HepG2 (cell line): ENCODE results near the gene PRKCE. TPM values are rescaled to one million over a fixed set of nuclear protein-coding genes. Genes with fewer than 3 reads are reported as not detected.

Source experiments
- FOXC1 ChIP-seq: sonication (generic); formaldehyde crosslinking; IDR thresholded peaks from 2 replicates; pipeline ENCODE4 v1.8.0; 2022; ENCODE audit warnings: mild to moderate bottlenecking, missing genetic modification reagents, borderline replicate concordance
- HNF4A ChIP-seq: sonication (generic); formaldehyde crosslinking; IDR thresholded peaks from 2 replicates; pipeline ENCODE4 v1.4.0; 2020; ENCODE audit warnings: missing genetic modification reagents
- LCORL ChIP-seq, 2 experiments: fragments of 450-650 bp in 1 of 2; sonication (generic) in 1 of 2; formaldehyde crosslinking in 1 of 2; IDR thresholded peaks; 2 replicates each; pipeline versions ENCODE4 v1.5.0 to v1.6.1; 2017 to 2020; ENCODE audit warnings: antibody characterized with exemption in 1 of 2, missing genetic modification reagents in 1 of 2
- MBD4 ChIP-seq: IDR thresholded peaks from 2 replicates; pipeline ENCODE4 v1.6.1; 2012; ENCODE audit warnings: low read length, inconsistent platforms, borderline replicate concordance
- NR2F2 ChIP-seq: IDR thresholded peaks from 2 replicates; pipeline ENCODE4 v1.6.1; 2012; ENCODE audit warnings: low read depth, inconsistent platforms, borderline replicate concordance
- RBM39 ChIP-seq: fragments of 200-400 bp; formaldehyde crosslinking; IDR thresholded peaks from one replicate; pipeline ENCODE4 v1.6.1; 2018; ENCODE audit warnings: antibody characterized with exemption, mild to moderate bottlenecking, low read depth, low read length; ENCODE audit not compliant: poor library complexity, severe bottlenecking
- SMC3 ChIP-seq: IDR thresholded peaks from 2 replicates; pipeline ENCODE4 v1.6.1; 2011; ENCODE audit warnings: low read length, improper control_type of control experiment
- STAG1 ChIP-seq: sonication (generic); formaldehyde crosslinking; IDR thresholded peaks from 2 replicates; pipeline ENCODE4 v1.4.0; 2020; ENCODE audit warnings: missing genetic modification reagents
- TEAD3 ChIP-seq: optimal IDR thresholded peaks from 2 replicates; pipeline ENCODE3; 2016; ENCODE audit warnings: borderline replicate concordance
- TRIM24 ChIP-seq: sonication (generic); formaldehyde crosslinking; IDR thresholded peaks from 2 replicates; pipeline ENCODE4 v1.8.0; 2022; ENCODE audit warnings: mild to moderate bottlenecking, missing genetic modification reagents
- U2AF2 ChIP-seq: fragments of 200-400 bp; formaldehyde crosslinking; IDR thresholded peaks from 2 replicates; pipeline ENCODE4 v1.6.1; 2017; ENCODE audit warnings: low read depth, mild to moderate bottlenecking, low read length
- ZBTB2 ChIP-seq: sonication (generic); formaldehyde crosslinking; IDR thresholded peaks from 2 replicates; pipeline ENCODE4 v1.8.0; 2022; ENCODE audit warnings: low read depth, missing genetic modification reagents
- ZBTB33 ChIP-seq: sonication (generic); formaldehyde crosslinking; IDR thresholded peaks from 2 replicates; pipeline ENCODE4 v1.4.0; 2020; ENCODE audit warnings: missing genetic modification reagents
- ZKSCAN5 ChIP-seq: sonication (generic); formaldehyde crosslinking; IDR thresholded peaks from 2 replicates; pipeline ENCODE4 v1.5.1; 2020; ENCODE audit warnings: mild to moderate bottlenecking, missing genetic modification reagents
- ZMAT3 ChIP-seq: sonication (generic); formaldehyde crosslinking; conservative IDR thresholded peaks from 2 replicates; pipeline ENCODE4 v1.7.0; 2021; ENCODE audit warnings: missing genetic modification reagents
- ZNF234 ChIP-seq: sonication (generic); formaldehyde crosslinking; conservative IDR thresholded peaks from 2 replicates; pipeline ENCODE4 v1.5.1; 2020; ENCODE audit warnings: mild to moderate bottlenecking, missing genetic modification reagents
- ZNF382 ChIP-seq: sonication (generic); formaldehyde crosslinking; IDR thresholded peaks from 2 replicates; pipeline ENCODE4 v1.5.0; 2020; ENCODE audit warnings: missing genetic modification reagents, mild to moderate bottlenecking, borderline replicate concordance
- ZNF557 ChIP-seq: sonication (generic); formaldehyde crosslinking; IDR thresholded peaks from 2 replicates; pipeline ENCODE4 v1.4.0; 2020; ENCODE audit warnings: missing genetic modification reagents
- ZNF672 ChIP-seq: sonication (generic); formaldehyde crosslinking; IDR thresholded peaks from 2 replicates; pipeline ENCODE4 v1.8.1; 2022; ENCODE audit warnings: missing genetic modification reagents
- ZNF709 ChIP-seq: sonication (generic); formaldehyde crosslinking; IDR thresholded peaks from 2 replicates; pipeline ENCODE4 v1.5.0; 2020; ENCODE audit warnings: mild to moderate bottlenecking, missing genetic modification reagents
- ZNF839 ChIP-seq: sonication (generic); formaldehyde crosslinking; IDR thresholded peaks from 2 replicates; pipeline ENCODE4 v1.4.0; 2020; ENCODE audit warnings: missing genetic modification reagents, mild to moderate bottlenecking, borderline replicate concordance
- ZNF841 ChIP-seq: sonication (generic); formaldehyde crosslinking; IDR thresholded peaks from 2 replicates; pipeline ENCODE4 v1.8.1; 2023; ENCODE audit warnings: missing genetic modification reagents, borderline replicate concordance
- polyA plus RNA-seq, 8 experiments: library from polyadenylated mRNA; depleted of rRNA in 3 of 8; stranded (reverse) in 7 of 8; unstranded in 1 of 8; fragments of >200 nt; fragmentation: Illumina TruSeq in 4 of 8; extraction: Trizol in 4 of 8; gene quantifications; 2 replicates each; pipeline versions ENCODE4 v1.2.1 to v1.2.3, GENCODE V29; 2011 to 2016; ENCODE audit warnings: low read depth in 4 of 8, missing spikeins in 1 of 8, mixed read lengths in 1 of 8; ENCODE audit not compliant: insufficient read depth in 1 of 8
- total RNA-seq, 5 experiments: library from RNA; depleted of rRNA; stranded (reverse); fragments of >200 nt; fragmentation: Illumina TruSeq; extraction: Trizol; gene quantifications; 2 replicates each; pipeline ENCODE4 v1.2.3, GENCODE V29; 2016; ENCODE audit warnings: low read depth in 1 of 5
- TF ChIP-seq, protein P1 (sequence below): sonication (generic); formaldehyde crosslinking; IDR thresholded peaks from 2 replicates; pipeline ENCODE4 v1.4.0; 2020; ENCODE audit warnings: missing genetic modification reagents, borderline replicate concordance

Gene PRKCE
- total and polyA plus RNA-seq, 2 of the 13 experiments (the other 11 are each of a cell fraction or from before 2014, with no cell fraction given) = 1.0 to 3.9 TPM

DNA sequence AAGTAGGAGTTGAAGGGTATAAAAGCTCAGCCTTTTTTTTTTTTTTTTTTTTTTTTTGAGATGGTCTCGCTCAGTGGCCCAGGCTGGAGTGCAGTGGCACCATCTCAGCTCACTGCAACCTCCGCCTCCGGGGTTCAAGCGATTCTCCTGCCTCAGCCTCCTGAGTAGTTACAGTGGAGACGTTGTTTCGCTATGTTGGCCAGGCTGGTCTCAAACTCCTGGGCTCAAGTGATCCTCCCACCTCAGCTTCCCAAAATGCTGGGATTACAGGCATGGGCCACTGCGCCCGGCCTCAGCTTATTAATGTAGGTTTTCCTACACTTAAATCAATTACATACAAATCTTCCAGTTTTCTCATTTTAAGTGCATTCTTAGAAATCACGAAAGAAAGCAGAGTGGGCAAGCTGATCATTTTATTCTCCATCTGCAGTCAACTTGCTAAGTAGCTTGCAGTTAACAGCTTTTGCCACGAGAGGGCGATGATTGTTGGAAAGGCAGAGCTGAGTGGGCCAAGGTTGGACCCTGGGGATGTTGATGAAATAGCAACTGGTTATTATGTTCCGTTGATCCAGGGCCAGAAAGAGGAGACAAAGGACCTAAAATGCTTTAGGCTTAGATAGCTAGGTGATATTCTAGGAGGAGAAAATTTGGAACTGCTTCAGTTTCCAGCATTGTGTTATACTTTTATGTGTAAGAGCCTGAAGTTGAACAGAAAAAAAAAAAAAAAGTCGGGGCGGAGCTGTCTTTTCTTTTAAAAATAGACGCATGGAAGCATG lies 411.4 kb downstream of the PRKCE start (continued):
- TF ChIP-seq ZBTB2 (CRISPR knock-in tag) (no peak), TEAD3 (peak; percentile 61), ZNF672 (CRISPR knock-in tag) (no peak), ZNF557 (CRISPR knock-in tag) (no peak), ZNF709 (no peak), STAG1 (CRISPR knock-in tag) (peak; percentile 93), ZKSCAN5 (no peak), ZNF841 (no peak), TRIM24 (CRISPR knock-in tag) (no peak), MBD4 (no peak), ZNF839 (no peak), RBM39 (no peak), NR2F2 (no peak), ZBTB33 (CRISPR knock-in tag) (no peak), ZMAT3 (CRISPR knock-in tag) (no peak), SMC3 (peak; percentile 99), U2AF2 (no peak), HNF4A (CRISPR knock-in tag) (no peak; the same call in 1 of the 2 replicates), ZNF234 (CRISPR knock-in tag) (no peak), ZNF382 (CRISPR knock-in tag) (no peak), FOXC1 (CRISPR knock-in tag) (no peak), LCORL (IDR thresholded peaks at IDR 0.05) (no peak), LCORL (CRISPR knock-in tag; IDR thresholded peaks at IDR 0.05) (no peak)
- TF ChIP-seq, protein P1, sequence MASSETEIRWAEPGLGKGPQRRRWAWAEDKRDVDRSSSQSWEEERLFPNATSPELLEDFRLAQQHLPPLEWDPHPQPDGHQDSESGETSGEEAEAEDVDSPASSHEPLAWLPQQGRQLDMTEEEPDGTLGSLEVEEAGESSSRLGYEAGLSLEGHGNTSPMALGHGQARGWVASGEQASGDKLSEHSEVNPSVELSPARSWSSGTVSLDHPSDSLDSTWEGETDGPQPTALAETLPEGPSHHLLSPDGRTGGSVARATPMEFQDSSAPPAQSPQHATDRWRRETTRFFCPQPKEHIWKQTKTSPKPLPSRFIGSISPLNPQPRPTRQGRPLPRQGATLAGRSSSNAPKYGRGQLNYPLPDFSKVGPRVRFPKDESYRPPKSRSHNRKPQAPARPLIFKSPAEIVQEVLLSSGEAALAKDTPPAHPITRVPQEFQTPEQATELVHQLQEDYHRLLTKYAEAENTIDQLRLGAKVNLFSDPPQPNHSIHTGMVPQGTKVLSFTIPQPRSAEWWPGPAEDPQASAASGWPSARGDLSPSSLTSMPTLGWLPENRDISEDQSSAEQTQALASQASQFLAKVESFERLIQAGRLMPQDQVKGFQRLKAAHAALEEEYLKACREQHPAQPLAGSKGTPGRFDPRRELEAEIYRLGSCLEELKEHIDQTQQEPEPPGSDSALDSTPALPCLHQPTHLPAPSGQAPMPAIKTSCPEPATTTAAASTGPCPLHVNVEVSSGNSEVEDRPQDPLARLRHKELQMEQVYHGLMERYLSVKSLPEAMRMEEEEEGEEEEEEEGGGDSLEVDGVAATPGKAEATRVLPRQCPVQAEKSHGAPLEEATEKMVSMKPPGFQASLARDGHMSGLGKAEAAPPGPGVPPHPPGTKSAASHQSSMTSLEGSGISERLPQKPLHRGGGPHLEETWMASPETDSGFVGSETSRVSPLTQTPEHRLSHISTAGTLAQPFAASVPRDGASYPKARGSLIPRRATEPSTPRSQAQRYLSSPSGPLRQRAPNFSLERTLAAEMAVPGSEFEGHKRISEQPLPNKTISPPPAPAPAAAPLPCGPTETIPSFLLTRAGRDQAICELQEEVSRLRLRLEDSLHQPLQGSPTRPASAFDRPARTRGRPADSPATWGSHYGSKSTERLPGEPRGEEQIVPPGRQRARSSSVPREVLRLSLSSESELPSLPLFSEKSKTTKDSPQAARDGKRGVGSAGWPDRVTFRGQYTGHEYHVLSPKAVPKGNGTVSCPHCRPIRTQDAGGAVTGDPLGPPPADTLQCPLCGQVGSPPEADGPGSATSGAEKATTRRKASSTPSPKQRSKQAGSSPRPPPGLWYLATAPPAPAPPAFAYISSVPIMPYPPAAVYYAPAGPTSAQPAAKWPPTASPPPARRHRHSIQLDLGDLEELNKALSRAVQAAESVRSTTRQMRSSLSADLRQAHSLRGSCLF (CRISPR knock-in tag) = no peak
